ENCODE measurements around the gene CFAP46. TPM values are rescaled to one million over a fixed set of nuclear protein-coding genes. Genes with fewer than 3 reads are reported as not detected.
A peak's percentile ranks its signal among the peaks of the same experiment; 100 is the strongest.

CFAP46 gene
- total RNA-seq, 1 experiment from 2014 or later, result 1.6 TPM

DNA sequence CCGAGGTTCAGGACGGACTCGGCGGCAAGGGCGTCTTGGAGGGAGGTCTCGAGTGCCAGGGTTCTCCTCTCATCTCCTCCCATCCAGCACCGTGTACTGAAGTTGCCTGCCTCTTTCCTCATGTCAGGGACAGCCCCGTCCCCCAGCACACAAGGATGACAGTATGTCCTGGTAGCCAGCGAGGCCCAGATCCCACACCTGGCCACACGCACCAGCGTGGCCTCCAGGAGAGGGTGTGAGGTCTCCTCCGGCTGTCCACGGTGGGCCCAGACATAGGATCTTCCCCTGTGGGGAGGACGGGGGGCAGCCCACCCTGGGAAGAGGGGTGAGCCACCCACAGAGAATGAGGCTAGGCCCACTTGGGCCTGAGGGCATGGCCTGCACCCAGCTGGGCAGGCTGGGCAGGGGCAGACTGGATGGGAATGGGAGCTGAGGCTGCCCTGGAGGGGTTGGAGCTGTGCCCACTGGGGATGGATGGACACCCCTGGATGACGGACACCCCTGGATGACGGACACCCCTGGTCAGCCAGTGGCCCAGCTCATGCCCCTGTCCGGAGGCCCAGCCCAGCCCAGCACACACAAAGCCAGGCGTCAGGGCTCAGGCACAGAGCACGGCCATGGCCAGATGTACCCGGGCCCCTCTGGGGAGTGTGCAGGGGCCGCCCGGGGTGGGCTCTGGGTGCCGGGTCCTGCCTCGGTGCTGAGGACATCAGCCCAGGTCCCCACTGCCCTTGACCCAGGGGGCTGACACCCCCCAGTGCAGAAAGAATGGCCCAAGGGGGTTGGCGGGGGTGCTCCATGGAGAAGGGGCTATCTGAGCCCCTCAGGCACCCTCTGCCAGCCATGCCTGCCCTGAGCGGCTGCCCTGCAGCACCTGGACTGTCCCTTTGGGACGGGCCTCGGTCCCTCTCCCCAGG is 30.9 kb upstream of the CFAP46 start:
- H3K27me3 ChIP-seq (ENCODE audit: control insufficient read depth, insufficient read depth, low read length), result peaks cover 19% of the 10 kb centered on the region
- no peaks in the 10 kb centered on the region for H3K36me3 ChIP-seq (ENCODE audit: control insufficient read depth, insufficient read depth, low read length)
- peaks cover 5% of the 10 kb centered on the region; the same call in 1 of the 2 replicates for H3K4me1 ChIP-seq (ENCODE audit: control insufficient read depth, insufficient read depth, low read length)
- no peak overlapping the region for H3K27ac ChIP-seq (ENCODE audit: low read length)
- H3K9me3 ChIP-seq (ENCODE audit: control insufficient read depth, insufficient read depth, low read depth, low read length), result peaks cover 9% of the 10 kb centered on the region; the same call in 1 of the 2 replicates
- ChIA-PET POLR2A (no interaction called here), CTCF (no interaction called here)
- intact Hi-C loops (cut with micrococcal nuclease; ENCODE audit: unreplicated experiment) (no loop called here), in situ Hi-C loops (cut with HindIII; ENCODE audit: low pct_unique_long_range_greater_than_20kb, low sequenced_read_pairs) (no loop called here)
- DNase-seq (ENCODE audit: low read depth, low spot score) (no peak), ATAC-seq (0 out of 2 replicates have a peak, but pooled peaks have one; percentile 31)
- no TSS peak for BruUV-seq (replicated peaks)
- H3K4me3 ChIP-seq (ENCODE audit: low read depth in 2 of 2, low read length in 2 of 2), result no peak overlapping the region
- TF ChIP-seq SIN3A (IDR thresholded peaks at IDR 0.05; ENCODE audit: borderline replicate concordance, insufficient read depth, low read depth, low read length), result no peak
- TF ChIP-seq REST (IDR thresholded peaks at IDR 0.05; ENCODE audit: insufficient read depth in 1 of 2, low read depth in 2 of 2, low read length in 1 of 2), result no peak
- TF ChIP-seq POLR2AphosphoS5 (IDR thresholded peaks at IDR 0.05; ENCODE audit: low read depth, low read length), result no peak
- TF ChIP-seq, protein P1, sequence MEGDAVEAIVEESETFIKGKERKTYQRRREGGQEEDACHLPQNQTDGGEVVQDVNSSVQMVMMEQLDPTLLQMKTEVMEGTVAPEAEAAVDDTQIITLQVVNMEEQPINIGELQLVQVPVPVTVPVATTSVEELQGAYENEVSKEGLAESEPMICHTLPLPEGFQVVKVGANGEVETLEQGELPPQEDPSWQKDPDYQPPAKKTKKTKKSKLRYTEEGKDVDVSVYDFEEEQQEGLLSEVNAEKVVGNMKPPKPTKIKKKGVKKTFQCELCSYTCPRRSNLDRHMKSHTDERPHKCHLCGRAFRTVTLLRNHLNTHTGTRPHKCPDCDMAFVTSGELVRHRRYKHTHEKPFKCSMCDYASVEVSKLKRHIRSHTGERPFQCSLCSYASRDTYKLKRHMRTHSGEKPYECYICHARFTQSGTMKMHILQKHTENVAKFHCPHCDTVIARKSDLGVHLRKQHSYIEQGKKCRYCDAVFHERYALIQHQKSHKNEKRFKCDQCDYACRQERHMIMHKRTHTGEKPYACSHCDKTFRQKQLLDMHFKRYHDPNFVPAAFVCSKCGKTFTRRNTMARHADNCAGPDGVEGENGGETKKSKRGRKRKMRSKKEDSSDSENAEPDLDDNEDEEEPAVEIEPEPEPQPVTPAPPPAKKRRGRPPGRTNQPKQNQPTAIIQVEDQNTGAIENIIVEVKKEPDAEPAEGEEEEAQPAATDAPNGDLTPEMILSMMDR (IDR thresholded peaks at IDR 0.05), result no peak
- no peak for TF ChIP-seq TCF7L2 (IDR thresholded peaks at IDR 0.05; ENCODE audit: low read depth, low read length)

- Histone ChIP-seq H3K4me1 (ENCODE audit: control insufficient read depth, insufficient read depth, low read length) (peaks cover 5% of the 10 kb centered on the region), H3K36me3 (ENCODE audit: control insufficient read depth, insufficient read depth, low read length) (no peaks in the 10 kb centered on the region), H3K27ac (ENCODE audit: low read length) (no peak overlapping the region), H3K9me3 (ENCODE audit: control insufficient read depth, insufficient read depth, low read depth, low read length) (peaks cover 9% of the 10 kb centered on the region; the same call in 1 of the 2 replicates), H3K27me3 (ENCODE audit: control insufficient read depth, insufficient read depth, low read length) (peaks cover 19% of the 10 kb centered on the region), H3K4me3 (ENCODE audit: low read depth in 2 of 2, low read length in 2 of 2) (no peak overlapping the region)
- no TSS peak for BruUV-seq (replicated peaks)
- TF ChIP-seq POLR2AphosphoS5 (IDR thresholded peaks at IDR 0.05; ENCODE audit: low read depth, low read length) (no peak), SIN3A (IDR thresholded peaks at IDR 0.05; ENCODE audit: borderline replicate concordance, insufficient read depth, low read depth, low read length) (no peak), TCF7L2 (IDR thresholded peaks at IDR 0.05; ENCODE audit: low read depth, low read length) (no peak), REST (IDR thresholded peaks at IDR 0.05; ENCODE audit: insufficient read depth in 1 of 2, low read depth in 2 of 2, low read length in 1 of 2) (no peak)
- TF ChIP-seq, protein P1 (IDR thresholded peaks at IDR 0.05), result no peak
- ChIA-PET CTCF (no interaction called here), POLR2A (no interaction called here)
- intact Hi-C loops (cut with micrococcal nuclease; ENCODE audit: unreplicated experiment), result no loop called here
- ATAC-seq, result peak; percentile 17; the same call in 1 of the 2 replicates
- DNase-seq (ENCODE audit: low read depth, low spot score), result no peak
- in situ Hi-C loops (cut with HindIII; ENCODE audit: low pct_unique_long_range_greater_than_20kb, low sequenced_read_pairs), result no loop called here
Observed at GRCh38 chr10:132972149-132972985, 30.0 kb upstream of the CFAP46 start.

Measured in Panc1 (cell line).